ENCODE measurements around the gene GPATCH8.
A peak's percentile ranks its signal among the peaks of the same experiment; 100 is the strongest.

Gene GPATCH8

GRCh38 chr17:44362949-44363612 lies 140.1 kb downstream of the GPATCH8 start:
- in situ Hi-C loops (cut with HindIII; ENCODE audit: low pct_ligation_motif_present, low sequenced_read_pairs): no loop called here
- no peak overlapping the region for H3K27ac ChIP-seq
- DNase-seq: no peak
- TF ChIP-seq CTCF (IDR thresholded peaks at IDR 0.05; ENCODE audit: low read depth, low read length, missing control alignments): no peak
- H3K36me3 ChIP-seq (replicated peaks): no peaks in the 10 kb centered on the region
- peaks cover 3% of the 10 kb centered on the region for H3K27me3 ChIP-seq (replicated peaks)
- H3K4me3 ChIP-seq (ENCODE audit: low read depth, low read length): peak overlapping the region; percentile 64

GRCh38 chr17:44362459-44362948 lies 140.7 kb downstream of the GPATCH8 start:
- TF ChIP-seq CTCF (IDR thresholded peaks at IDR 0.05; ENCODE audit: low read depth, low read length, missing control alignments): no peak
- Histone ChIP-seq H3K27ac (no peak overlapping the region), H3K4me3 (ENCODE audit: low read depth, low read length) (peak overlapping the region; percentile 64), H3K27me3 (replicated peaks) (peaks cover 3% of the 10 kb centered on the region), H3K36me3 (replicated peaks) (no peaks in the 10 kb centered on the region)
- no peak for DNase-seq
- in situ Hi-C loops (cut with HindIII; ENCODE audit: low pct_ligation_motif_present, low sequenced_read_pairs): no loop called here

DNA sequence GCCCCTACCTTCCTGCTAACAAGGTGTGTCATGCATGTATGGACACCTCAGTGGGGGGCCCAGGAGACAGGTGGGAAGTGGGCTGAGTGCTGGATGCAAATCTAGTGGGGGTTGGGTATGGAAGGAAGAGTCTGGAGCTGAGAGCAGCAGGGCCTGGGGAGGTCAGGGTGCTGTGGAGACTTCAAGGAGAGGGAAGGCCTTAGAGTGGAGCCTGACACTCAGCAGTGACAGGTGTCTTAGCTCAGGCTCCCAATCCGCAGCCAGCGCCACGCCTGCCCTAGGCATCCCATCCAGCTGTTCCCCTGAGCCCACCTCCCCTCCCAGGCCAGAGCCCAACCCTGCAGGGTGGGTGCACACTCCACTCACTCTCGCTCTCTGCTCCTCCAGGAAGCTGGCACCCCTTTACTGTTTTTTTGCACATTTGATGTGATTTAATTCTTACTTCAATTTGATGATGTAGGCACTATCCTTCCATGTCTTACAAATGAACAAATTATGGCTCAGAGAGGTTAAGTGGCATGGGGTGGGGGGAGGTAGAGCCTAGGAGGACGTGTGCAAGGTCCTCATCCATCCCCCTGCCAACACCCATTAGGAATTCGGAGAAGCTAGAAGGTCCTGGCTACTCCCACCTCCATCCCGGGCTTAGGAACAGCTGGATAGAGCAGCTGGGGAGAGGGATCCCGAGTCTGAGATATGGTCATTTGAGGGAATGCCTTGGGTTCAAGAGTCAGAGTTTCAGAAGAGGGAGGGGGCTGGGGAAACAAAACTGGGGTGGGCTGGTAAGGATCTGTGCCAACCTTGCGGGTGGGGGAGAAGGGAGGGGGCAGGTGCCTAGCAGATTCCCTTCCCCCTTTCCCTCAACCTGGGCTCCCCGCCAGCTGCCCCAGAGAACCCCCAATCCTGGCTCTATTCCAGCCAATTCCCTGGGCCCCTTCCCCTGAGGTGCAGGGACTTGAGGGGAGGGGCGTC lies 141.6 kb downstream of the GPATCH8 start:
- no peaks in the 10 kb centered on the region for H3K27me3 ChIP-seq (replicated peaks)
- no peak overlapping the region for H3K27ac ChIP-seq
- in situ Hi-C loops (cut with HindIII; ENCODE audit: low pct_ligation_motif_present, low sequenced_read_pairs): no loop called here
- H3K4me3 ChIP-seq (ENCODE audit: low read depth, low read length): no peak overlapping the region
- no peaks in the 10 kb centered on the region for H3K36me3 ChIP-seq (replicated peaks)
- TF ChIP-seq CTCF (IDR thresholded peaks at IDR 0.05; ENCODE audit: low read depth, low read length, missing control alignments): no peak
- no peak for DNase-seq

- no peaks in the 10 kb centered on the region for H3K27me3 ChIP-seq (replicated peaks)
- DNase-seq: peak; percentile 14
- no peak overlapping the region for H3K4me3 ChIP-seq (ENCODE audit: low read depth, low read length)
- in situ Hi-C loops (cut with HindIII; ENCODE audit: low pct_ligation_motif_present, low sequenced_read_pairs): no loop called here
- no peak overlapping the region for H3K27ac ChIP-seq
- TF ChIP-seq CTCF (IDR thresholded peaks at IDR 0.05; ENCODE audit: low read depth, low read length, missing control alignments): no peak
- no peaks in the 10 kb centered on the region for H3K36me3 ChIP-seq (replicated peaks)
Observed at GRCh38 chr17:44360826-44361225, 142.4 kb downstream of the GPATCH8 start.

GRCh38 chr17:44360144-44360533 lies 143.1 kb downstream of the GPATCH8 start:
- in situ Hi-C loops (cut with HindIII; ENCODE audit: low pct_ligation_motif_present, low sequenced_read_pairs): no loop called here
- DNase-seq: no peak
- no peak overlapping the region for H3K27ac ChIP-seq
- H3K4me3 ChIP-seq (ENCODE audit: low read depth, low read length): no peak overlapping the region
- no peak for TF ChIP-seq CTCF (IDR thresholded peaks at IDR 0.05; ENCODE audit: low read depth, low read length, missing control alignments)
- no peaks in the 10 kb centered on the region for H3K36me3 ChIP-seq (replicated peaks)
- no peaks in the 10 kb centered on the region for H3K27me3 ChIP-seq (replicated peaks)
